ENCODE results near the gene TMC6.
A peak's percentile ranks its signal among the peaks of the same experiment; 100 is the strongest.

Gene TMC6

GRCh38 chr17:78137392-78138203 lies 9.0 kb upstream of the TMC6 start:
- no peak overlapping the region for H3K4me3 ChIP-seq (ENCODE audit: low read length)
- no peak for DNase-seq (ENCODE audit: low read depth)
- TF ChIP-seq CTCF (IDR thresholded peaks at IDR 0.05; ENCODE audit: insufficient read depth, low read depth, low read length, missing control alignments) = peak; percentile 48

DNA sequence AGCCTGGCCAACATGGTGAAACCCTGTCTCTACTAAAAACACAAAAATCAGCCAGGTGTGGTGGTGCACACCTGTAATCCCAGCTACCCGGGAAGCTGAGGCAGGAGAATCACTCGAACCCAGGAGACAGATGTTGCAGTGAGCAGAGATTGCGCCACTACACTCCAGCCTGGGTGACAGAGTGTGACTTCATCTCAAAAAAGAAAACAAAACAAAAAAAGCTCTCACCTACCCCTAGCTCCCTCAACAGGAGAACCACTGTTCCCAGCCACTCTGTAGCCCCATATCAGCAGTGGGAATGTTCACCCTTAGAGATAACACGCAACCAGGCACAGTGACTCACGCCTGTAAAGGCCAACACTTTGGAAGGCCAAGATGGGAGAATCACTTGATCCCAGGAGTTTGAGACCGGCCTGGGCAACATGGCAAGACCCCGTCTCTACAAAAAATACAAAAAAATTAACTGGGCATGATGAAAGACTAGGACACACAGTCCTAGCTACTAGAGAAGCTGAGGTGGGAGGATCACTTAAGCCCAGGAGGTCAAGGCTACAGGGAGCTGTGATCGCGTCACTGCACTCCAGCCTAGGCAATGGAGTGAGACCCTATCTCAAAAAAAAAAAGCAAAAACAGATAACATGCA lies 7.4 kb upstream of the TMC6 start:
- H3K4me3 ChIP-seq (ENCODE audit: low read length) = no peak overlapping the region

DNA sequence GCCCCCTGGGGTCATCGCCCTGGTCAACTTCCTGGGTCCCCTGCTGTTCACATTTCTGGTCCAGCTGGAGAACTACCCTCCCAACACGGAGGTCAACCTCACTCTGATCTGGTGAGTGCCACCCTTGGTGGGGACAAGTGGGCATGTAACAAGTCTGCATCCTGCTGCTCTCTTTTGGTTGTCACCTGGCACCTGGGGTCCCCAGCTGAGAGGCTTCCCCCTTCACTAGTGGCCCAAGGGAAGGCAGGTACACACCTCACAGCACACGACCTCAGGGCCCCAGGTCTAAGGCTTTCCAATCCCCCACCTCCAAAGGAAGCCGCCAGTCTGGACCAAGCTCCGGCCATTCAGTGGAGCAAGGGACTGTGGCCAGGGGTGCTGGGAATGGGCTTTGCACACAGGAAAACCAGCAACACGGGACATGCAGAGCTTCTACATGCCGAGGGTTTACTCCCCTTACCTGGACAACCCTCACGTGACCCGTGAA lies 6.4 kb upstream of the TMC6 start:
- no peak for DNase-seq (ENCODE audit: low read depth)
- no peak for TF ChIP-seq CTCF (IDR thresholded peaks at IDR 0.05; ENCODE audit: insufficient read depth, low read depth, low read length, missing control alignments)

More for the DNA sequence above, 7.4 kb upstream of the TMC6 start:
- DNase-seq (ENCODE audit: low read depth) = no peak
- TF ChIP-seq CTCF (IDR thresholded peaks at IDR 0.05; ENCODE audit: insufficient read depth, low read depth, low read length, missing control alignments) = no peak

DNA sequence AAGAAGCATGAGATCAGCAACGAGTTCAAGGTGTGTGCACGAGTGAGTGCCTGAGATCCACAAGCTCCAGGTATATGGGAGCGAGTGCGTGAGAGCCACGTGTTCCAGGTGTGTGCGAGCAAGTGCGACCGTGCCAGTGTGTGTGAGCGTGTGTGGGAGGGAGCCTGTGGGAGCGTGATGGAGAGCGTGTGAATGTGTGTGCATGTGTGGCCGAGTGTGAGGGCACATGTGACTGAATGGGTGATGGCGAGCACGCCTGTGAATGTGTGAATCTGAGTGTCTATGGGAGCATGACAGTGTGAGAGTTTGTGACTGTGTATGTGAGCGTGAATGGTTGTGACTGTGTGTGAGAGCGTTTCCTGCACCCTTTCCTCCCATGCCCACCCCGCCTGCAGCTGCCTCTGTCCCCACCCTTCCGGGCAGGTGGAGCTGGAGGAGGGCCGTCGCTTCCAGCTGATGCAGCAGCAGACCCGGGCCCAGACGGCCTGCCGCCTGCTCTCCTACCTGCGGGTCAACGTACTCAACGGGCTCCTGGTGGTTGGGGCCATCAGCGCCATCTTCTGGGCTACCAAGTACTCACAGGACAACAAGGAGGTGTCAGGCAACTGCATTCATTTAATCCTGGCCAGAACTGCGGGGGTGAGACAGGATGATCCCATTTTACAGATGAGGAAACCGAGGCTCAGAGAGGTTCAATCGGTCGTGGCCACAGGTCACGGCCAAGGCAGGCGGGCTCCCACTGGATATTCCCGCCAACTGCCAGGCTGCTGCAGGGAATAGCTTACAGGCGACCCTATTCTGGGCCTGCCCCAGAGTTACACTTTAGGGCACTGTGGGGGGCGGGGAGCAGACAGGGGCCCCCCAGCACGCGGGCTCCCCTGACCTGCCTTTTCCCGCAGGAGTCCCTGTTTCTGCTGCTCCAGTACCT lies 5.7 kb upstream of the TMC6 start:
- H3K4me3 ChIP-seq (ENCODE audit: low read length) = no peak overlapping the region
- peak; percentile 67 for TF ChIP-seq CTCF (IDR thresholded peaks at IDR 0.05; ENCODE audit: insufficient read depth, low read depth, low read length, missing control alignments)
- peak; percentile 78 for DNase-seq (ENCODE audit: low read depth)

More for the DNA sequence above, 6.4 kb upstream of the TMC6 start:
- no peak overlapping the region for H3K4me3 ChIP-seq (ENCODE audit: low read length)

DNA sequence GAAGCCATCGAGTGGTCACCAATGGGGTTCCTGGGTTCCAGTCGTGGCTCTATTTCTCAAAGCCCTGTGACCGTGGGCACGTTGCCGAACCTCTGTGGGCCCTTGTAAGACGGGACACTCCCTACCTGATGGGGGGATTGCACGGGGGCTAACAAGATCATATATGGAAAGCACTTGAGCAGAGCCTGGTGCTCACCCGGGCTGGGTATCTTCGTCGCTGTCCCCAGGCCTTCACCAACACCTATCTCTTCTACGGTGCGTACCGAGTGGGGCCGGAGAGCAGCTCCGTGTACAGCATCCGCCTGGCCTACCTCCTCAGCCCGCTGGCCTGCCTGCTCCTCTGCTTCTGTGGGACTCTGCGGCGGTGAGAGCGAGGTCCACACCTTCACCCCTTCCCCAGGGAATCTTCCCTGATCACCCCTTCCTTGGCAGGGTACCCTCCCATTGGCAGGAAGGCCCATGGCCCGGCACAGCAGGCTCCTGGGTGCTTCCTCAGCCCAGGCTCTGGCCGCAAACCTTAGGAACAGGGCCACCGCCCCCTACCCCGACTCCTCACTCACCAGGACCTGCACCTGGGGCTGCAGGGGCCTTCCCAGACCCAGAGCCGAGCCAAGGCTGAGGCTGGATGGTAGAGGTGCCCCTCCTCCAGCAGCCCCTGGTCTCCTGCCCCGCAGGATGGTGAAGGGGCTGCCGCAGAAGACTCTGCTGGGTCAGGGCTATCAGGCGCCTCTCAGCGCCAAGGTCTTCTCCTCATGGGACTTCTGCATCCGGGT lies 4.8 kb upstream of the TMC6 start:
- DNase-seq (ENCODE audit: low read depth) = no peak
- no peak overlapping the region for H3K4me3 ChIP-seq (ENCODE audit: low read length)

More for the DNA sequence above, 4.8 kb upstream of the TMC6 start:
- no peak for TF ChIP-seq CTCF (IDR thresholded peaks at IDR 0.05; ENCODE audit: insufficient read depth, low read depth, low read length, missing control alignments)
